ENCODE data around the gene VKORC1L1.
"Not testable (repeated sequence)": the region's sequence is repeated elsewhere in the genome, so short reads cannot be mapped to it uniquely, and the experiment has no call there.

Gene VKORC1L1

GRCh38 chr7:65885533-65885932, 12.7 kb downstream of the VKORC1L1 start:
- not testable (repeated sequence) for DNase-seq

- not testable (repeated sequence) for DNase-seq
Observed at GRCh38 chr7:65888434-65889156, 15.7 kb downstream of the VKORC1L1 start.

- not testable (repeated sequence) for DNase-seq
Observed at GRCh38 chr7:65889722-65890121, 16.8 kb downstream of the VKORC1L1 start.

GRCh38 chr7:65892161-65892560, 19.3 kb downstream of the VKORC1L1 start:
- no peak for DNase-seq

GRCh38 chr7:65892835-65893234, 20.0 kb downstream of the VKORC1L1 start:
- no peak for DNase-seq

- no peak for DNase-seq
Observed at GRCh38 chr7:65896279-65896870, 23.5 kb downstream of the VKORC1L1 start.

- not testable (repeated sequence) for DNase-seq
Observed at GRCh38 chr7:65897289-65897688, 24.4 kb downstream of the VKORC1L1 start.

GRCh38 chr7:65898677-65899447, 26.0 kb downstream of the VKORC1L1 start:
- DNase-seq, result not testable (repeated sequence)

- DNase-seq, result no peak
Observed at GRCh38 chr7:65902306-65902705, 29.4 kb downstream of the VKORC1L1 start.

- DNase-seq, result no peak
Observed at GRCh38 chr7:65907501-65908198, 34.8 kb downstream of the VKORC1L1 start.

GRCh38 chr7:65910237-65910636, 37.4 kb downstream of the VKORC1L1 start:
- DNase-seq, result no peak

- DNase-seq, result no peak
Observed at GRCh38 chr7:65912237-65912636, 39.4 kb downstream of the VKORC1L1 start.

- no peak for DNase-seq
Observed at GRCh38 chr7:65915921-65916657, 43.2 kb downstream of the VKORC1L1 start.

GRCh38 chr7:65923316-65923715, 50.4 kb downstream of the VKORC1L1 start:
- DNase-seq, result no peak

GRCh38 chr7:65924193-65924592, 51.3 kb downstream of the VKORC1L1 start:
- no peak for DNase-seq

- no peak for DNase-seq
Observed at GRCh38 chr7:65925040-65925439, 52.2 kb downstream of the VKORC1L1 start.

- no peak for DNase-seq
Observed at GRCh38 chr7:65926588-65926987, 53.7 kb downstream of the VKORC1L1 start.

- no peak for DNase-seq
Observed at GRCh38 chr7:65927489-65928448, 54.9 kb downstream of the VKORC1L1 start.

- no peak for DNase-seq
Observed at GRCh38 chr7:65931685-65932084, 58.8 kb downstream of the VKORC1L1 start.

- no peak for DNase-seq
Observed at GRCh38 chr7:65937296-65937695, 64.4 kb downstream of the VKORC1L1 start.

GRCh38 chr7:65938336-65938895, 65.5 kb downstream of the VKORC1L1 start:
- DNase-seq, result no peak

Measured in CD4-positive, alpha-beta T cell treated with Interleukin-6 for 4 hours (primary cell).